ENCODE data around the gene DCTN3. TPM values are rescaled to one million over a fixed set of nuclear protein-coding genes. Genes with fewer than 3 reads are reported as not detected.

The DCTN3 gene
- total and polyA plus RNA-seq, 2 of the 4 experiments (the other 2 are of a cell fraction), result 122 to 183 TPM

DNA sequence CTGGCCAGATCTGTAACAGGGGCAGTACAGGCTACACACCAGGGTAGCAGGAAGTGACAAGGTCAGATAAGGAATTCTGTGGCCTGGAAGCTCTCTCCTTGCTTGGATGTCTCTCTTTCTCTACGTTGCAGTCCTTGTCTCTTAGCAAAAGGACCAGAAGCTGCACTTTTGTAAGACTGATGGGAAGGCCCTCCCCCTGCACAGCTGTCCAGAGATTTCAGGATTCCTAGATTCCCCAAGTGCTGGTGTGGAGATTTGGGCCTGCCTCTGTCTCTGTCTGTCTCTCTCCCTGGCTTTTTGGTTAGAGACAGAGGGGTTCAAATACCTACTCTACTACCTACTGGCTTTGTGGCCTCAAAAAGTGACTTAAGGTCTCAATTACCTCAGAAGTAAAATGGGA lies 20.7 kb downstream of the DCTN3 start:
- intact Hi-C loops (cut with micrococcal nuclease) (no loop called here), in situ Hi-C loops (cut with MboI; ENCODE audit: low sequenced_read_pairs) (loop anchor here (5.0 kb wide), 1 partner anchor 47 kb away; no protein-coding TSS in a partner anchor), dilution Hi-C loops (cut with HindIII; ENCODE audit: low sequenced_read_pairs, unreplicated experiment) (no loop called here)
- H3K36me3 ChIP-seq (ENCODE audit: control insufficient read depth, insufficient read depth, low read length), result no peaks in the 10 kb centered on the region
- no peak overlapping the region for H2BK120ac ChIP-seq (ENCODE audit: low read depth, low read length)
- H3K9ac ChIP-seq (ENCODE audit: low read depth, low read length), result no peak overlapping the region
- H2BK5ac ChIP-seq (ENCODE audit: low read depth, low read length, poor library complexity, severe bottlenecking), result no peak overlapping the region
- peaks cover 5% of the 10 kb centered on the region; the same call in 1 of the 2 replicates for H4K20me1 ChIP-seq (ENCODE audit: insufficient read depth, low read length)
- DNase-seq (no peak), ATAC-seq (ENCODE audit: low read depth) (no peak)
- H2AFZ ChIP-seq (replicated peaks; ENCODE audit: low read length, poor library complexity), result no peak overlapping the region
- no peak overlapping the region for H3K4me2 ChIP-seq (ENCODE audit: low read depth, low read length)
- no peak for TF ChIP-seq RAD21 (IDR thresholded peaks at IDR 0.05; ENCODE audit: low read length)
- TF ChIP-seq CEBPB (IDR thresholded peaks at IDR 0.05; ENCODE audit: low read depth, low read length), result no peak
- H4K91ac ChIP-seq (ENCODE audit: insufficient read depth, low read depth, low read length), result no peak overlapping the region
- H2AK9ac ChIP-seq (replicated peaks; ENCODE audit: low read depth, low read length, poor library complexity), result no peak overlapping the region
- no peak overlapping the region for H2BK15ac ChIP-seq (ENCODE audit: low read depth, low read length)
- no peak overlapping the region for H3K4ac ChIP-seq (ENCODE audit: low read depth, low read length)
- no TSS peak for BruUV-seq (replicated peaks)
- H2BK20ac ChIP-seq (ENCODE audit: low read depth, low read length), result no peak overlapping the region
- peaks cover 58% of the 10 kb centered on the region for H3K27me3 ChIP-seq (ENCODE audit: control insufficient read depth, insufficient read depth, low read length)
- no CpG with 5 or more reads among the region's 1 CpG for WGBS, 2 experiments (ENCODE audit: extremely low coverage in 2 of 2, insufficient read length in 1 of 2)
- no peak overlapping the region for H4K8ac ChIP-seq (ENCODE audit: low read depth in 2 of 2, low read length in 2 of 2)
- H2AK5ac ChIP-seq (ENCODE audit: low read depth, low read length), result no peak overlapping the region
- H3K18ac ChIP-seq (ENCODE audit: low read depth, low read length), result no peak overlapping the region
- no peak overlapping the region for H3K14ac ChIP-seq (replicated peaks; ENCODE audit: low read depth, low read length)
- ChIA-PET POLR2A (ENCODE audit: unreplicated experiment) (no interaction called here), CTCF (interaction anchor here (2.4 kb wide), 1 partner anchor 52 kb away, joined by 9 read pairs; no protein-coding TSS in a partner anchor)
- no peaks in the 10 kb centered on the region for H3K4me1 ChIP-seq (ENCODE audit: control insufficient read depth, insufficient read depth, low read length)
- no peaks in the 10 kb centered on the region for H3K9me3 ChIP-seq (ENCODE audit: control insufficient read depth, insufficient read depth, low read length)
- no peak overlapping the region for H3K23ac ChIP-seq (ENCODE audit: low read depth, low read length)
- no peaks in the 10 kb centered on the region for H3K9me1 ChIP-seq (ENCODE audit: insufficient read depth, low read length)
- H4K5ac ChIP-seq (ENCODE audit: low read depth, low read length), result no peak overlapping the region
- no peak overlapping the region for H3K56ac ChIP-seq (ENCODE audit: extremely low read depth, insufficient read depth, low read length)
- no peak overlapping the region for H3K27ac ChIP-seq (ENCODE audit: insufficient read depth, low read length)
- no peak overlapping the region for H3K4me3 ChIP-seq (ENCODE audit: insufficient read depth, low read depth, low read length)
- no peaks in the 10 kb centered on the region for H3K79me1 ChIP-seq (ENCODE audit: low read depth in 1 of 2, low read length in 2 of 2)

Data from IMR-90 (cell line).